ENCODE data around the gene GFOD1. TPM values are rescaled to one million over a fixed set of nuclear protein-coding genes. Genes with fewer than 3 reads are reported as not detected.
"Not testable (repeated sequence)": the region's sequence is repeated elsewhere in the genome, so short reads cannot be mapped to it uniquely, and the experiment has no call there.

Gene GFOD1
- polyA plus RNA-seq, 3 donors = 2.0 to 8.0 (median 6.5) TPM

DNA sequence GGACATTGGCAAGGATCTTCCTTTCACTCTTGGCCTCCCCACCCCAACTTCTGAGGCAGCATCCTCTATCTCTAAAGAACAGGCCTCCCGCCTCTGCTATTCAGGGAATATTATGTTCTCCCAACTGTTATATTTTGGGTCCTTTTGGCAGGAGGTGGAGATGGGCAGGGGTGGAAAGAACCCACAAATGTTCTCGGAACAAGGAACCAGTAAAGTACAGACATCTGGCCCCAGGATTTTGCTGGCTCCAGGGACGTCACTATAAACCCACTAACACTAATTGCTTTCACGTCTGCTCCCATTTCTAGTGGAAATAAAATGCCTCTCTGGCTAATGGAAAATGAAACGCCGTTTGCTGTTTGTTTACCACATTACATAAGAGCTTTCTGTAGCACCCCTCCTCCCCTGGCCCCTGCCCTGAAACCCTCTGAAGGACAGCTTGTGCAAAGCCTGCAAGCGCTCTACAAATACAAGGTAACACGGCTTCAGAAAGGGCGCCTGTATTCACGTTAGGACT is 81.4 kb downstream of the GFOD1 start:
- H3K27ac ChIP-seq (ENCODE audit: low read depth, low read length) = no peak overlapping the region
- 48 to 65% (median 53%) methylated on average over 10 of the region's 10 CpGs for WGBS, 3 donors

GRCh38 chr6:13404892-13405254 is 82.5 kb downstream of the GFOD1 start:
- no peak overlapping the region for H3K27ac ChIP-seq (ENCODE audit: low read depth, low read length)

- no peak overlapping the region for H3K27ac ChIP-seq (ENCODE audit: low read depth, low read length)
- 26 to 77% (median 36%) methylated on average over 5 of the region's 5 CpGs for WGBS, 3 donors
Measured at GRCh38 chr6:13404228-13404891, 83.0 kb downstream of the GFOD1 start.

GRCh38 chr6:13402711-13403110 is 84.7 kb downstream of the GFOD1 start:
- 88 to 92% (median 90%) methylated on average over 3 of the region's 3 CpGs for WGBS, 3 donors

GRCh38 chr6:13400772-13401171 is 86.6 kb downstream of the GFOD1 start:
- no peak overlapping the region for H3K27ac ChIP-seq (ENCODE audit: low read depth, low read length)
- 85 to 95% (median 89%) methylated on average over 3 of the region's 3 CpGs for WGBS, 3 donors

More at GRCh38 chr6:13402711-13403110, 84.7 kb downstream of the GFOD1 start:
- no peak overlapping the region for H3K27ac ChIP-seq (ENCODE audit: low read depth, low read length)

DNA sequence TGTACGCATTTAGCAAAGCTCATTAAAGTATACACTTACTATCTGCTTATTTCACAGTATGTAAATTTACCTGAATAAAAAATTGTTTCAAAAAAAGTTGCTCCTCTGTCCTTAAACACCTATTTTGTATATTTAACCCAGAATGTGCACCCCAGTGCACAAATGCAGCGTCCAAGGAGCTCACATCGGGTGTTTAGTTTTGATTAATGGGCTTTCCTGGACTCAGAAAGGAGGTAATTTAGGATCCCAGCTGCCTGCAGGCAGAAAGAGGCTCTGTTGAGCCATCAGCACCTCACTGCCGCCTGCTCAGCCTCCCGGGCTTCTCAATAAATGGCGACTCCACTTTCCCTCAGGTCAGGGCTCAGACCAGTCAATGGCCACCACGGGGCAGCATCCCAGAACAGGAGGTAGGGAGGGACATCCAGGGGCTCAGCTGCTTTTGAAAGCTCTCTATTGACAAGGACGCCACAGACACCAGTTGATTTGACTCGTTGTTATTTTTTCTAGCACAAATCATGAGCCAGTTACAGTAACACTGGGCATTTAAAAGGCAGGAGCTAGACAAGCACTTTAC is 88.9 kb downstream of the GFOD1 start:
- 73 to 86% (median 83%) methylated on average over 9 of the region's 9 CpGs for WGBS, 3 donors
- H3K27ac ChIP-seq (ENCODE audit: low read depth, low read length) = no peak overlapping the region

DNA sequence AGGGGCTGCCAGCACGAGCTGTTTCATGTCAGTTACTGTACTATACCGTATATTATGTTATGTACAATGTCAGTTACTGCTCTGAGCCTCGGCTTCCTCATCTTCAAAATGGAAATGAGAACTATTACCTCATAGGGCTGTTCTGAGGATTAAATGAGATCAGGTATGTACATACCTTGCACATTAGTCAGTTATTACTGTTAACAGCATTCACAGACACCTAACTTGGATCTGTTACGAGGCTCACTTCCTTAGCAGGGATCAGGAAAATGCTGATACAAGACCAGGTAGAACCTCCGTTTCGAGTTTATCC is 89.4 kb downstream of the GFOD1 start:
- 52 to 86% (median 55%) methylated on average over 6 of the region's 6 CpGs for WGBS, 3 donors
- H3K27ac ChIP-seq (ENCODE audit: low read depth, low read length) = no peak overlapping the region

DNA sequence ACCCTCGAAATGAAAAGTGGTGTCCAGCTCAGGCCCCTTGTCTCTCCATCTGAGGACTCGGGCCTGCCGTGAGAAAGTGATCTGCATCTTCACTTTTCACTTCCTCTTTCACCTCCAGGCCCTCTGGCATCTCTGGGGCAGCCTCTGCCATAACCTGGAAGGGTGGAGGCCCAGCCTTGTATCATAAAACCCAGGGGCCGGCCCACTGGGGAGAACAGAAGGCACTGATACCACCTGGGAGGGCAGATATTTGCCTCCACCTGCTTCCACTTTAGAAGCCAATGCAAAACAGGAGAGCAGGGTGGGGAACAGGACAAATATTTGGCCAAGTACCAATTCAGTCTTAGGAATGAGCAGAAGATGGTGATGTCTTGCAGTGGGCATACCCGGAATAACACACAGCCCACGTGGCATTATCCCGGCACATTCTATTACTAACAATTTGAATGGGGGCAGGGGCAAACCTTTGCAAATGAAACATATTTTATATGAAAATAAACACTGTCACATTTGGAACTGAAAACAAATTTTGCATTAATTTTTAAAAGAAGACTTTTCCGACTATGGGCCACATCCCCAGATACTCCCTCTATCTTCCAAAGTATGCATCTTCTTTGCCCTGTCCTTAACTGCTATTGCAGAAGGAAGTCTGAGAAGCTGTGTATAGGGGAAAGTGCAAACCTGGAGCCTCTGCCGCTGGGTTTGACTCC is 89.9 kb downstream of the GFOD1 start:
- 48 to 75% (median 51%) methylated on average over 9 of the region's 9 CpGs for WGBS, 3 donors
- no peak overlapping the region for H3K27ac ChIP-seq (ENCODE audit: low read depth, low read length)

DNA sequence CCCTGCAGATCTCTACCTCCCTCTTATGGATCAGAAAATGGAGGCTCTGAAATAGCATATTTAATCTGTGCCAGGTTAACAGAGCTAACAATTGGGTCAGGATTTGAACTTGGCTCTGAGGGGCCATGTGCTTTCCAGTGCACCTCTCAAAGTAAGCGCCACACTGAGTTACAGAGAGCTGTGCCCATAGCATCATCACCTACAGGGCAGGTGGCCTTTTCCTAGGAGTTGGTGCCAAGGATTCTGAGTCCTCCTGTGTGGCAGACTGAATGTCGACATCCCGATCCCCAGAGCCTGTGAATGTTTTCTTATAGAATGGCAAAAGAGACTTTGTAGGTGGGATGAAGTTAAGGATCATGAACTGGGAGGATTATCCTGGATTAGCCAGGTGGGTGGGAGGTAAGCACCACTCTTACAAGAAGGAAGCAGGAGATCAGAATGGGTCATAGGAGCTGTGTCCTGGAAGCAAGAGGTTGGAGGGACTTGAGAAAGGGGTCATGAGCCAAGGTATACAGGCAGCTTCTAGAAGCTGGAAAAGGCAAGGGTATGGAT is 91.1 kb downstream of the GFOD1 start:
- no peak overlapping the region for H3K27ac ChIP-seq (ENCODE audit: low read depth, low read length)
- WGBS, 3 donors = 89 to 94% (median 93%) methylated on average over 3 of the region's 3 CpGs

DNA sequence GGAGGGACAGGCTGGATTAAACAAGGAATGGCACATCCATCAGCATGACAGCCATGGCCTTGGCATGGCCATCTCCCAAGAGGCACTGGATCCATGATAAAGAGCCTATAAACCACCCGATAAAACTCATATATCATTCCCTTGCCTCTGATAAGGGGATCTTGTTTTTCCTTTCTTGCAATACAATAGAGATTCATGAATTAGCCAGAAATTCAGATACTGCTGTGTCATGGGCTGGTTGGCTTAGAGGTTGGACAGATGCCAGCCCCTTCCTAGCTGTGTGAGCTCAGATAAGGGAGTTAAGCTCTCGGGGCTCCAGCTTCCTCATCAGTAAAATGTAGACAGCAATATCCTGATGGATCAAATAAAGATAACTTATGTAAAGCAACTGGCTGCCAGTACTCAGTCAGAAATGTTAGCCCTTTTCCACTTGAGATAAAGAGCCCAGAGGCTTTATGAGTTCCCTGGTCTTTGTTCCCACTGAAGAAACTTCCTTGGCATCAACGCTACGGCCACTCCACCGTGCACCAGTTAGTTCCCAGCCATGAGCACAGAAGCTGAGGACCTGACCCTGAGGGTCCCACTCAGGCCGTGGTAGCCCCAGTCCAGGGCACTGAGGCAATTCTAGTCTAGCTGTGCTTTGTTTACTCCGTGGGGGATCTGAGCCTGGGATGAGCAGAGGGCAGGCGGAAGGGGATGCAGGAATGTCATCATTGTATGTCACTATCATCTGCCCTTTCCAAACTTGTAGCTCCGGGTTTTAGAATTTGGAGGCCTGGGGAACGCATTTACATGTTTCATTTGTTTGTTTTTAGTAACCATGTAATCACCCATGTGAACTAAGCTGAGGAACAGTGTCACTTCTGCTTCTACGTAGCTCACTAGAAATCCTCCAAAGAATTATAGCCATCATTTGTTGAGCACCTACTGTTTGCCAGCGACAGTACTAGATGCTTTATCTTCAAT is 91.8 kb downstream of the GFOD1 start:
- WGBS, 3 donors = 31 to 38% (median 36%) methylated on average over 12 of the region's 12 CpGs
- H3K27ac ChIP-seq (ENCODE audit: low read depth, low read length) = no peak overlapping the region

DNA sequence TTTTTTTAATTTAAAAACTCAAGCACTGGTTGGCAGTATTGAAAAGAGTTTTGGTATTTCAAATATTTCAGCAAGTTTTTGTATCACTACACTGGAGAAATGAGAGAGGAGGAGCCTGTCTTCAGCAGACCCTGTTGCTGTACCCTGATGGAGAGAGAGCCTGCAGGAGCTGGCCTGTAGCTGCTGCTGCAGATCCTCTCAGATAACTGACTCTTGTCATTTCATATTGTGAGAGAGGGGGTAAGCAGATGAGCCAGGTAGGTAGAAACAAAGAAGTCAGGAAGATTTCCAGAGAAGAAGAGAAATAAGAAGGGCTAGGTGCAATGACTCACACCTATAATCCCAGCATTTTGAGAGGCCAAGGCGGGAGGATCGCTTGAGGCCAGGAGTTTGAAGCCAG is 94.9 kb downstream of the GFOD1 start:
- H3K27ac ChIP-seq (ENCODE audit: low read depth, low read length) = no peak overlapping the region
- 74 to 98% (median 78%) methylated on average over 2 of the region's 2 CpGs for WGBS, 3 donors

GRCh38 chr6:13391537-13391936 is 95.9 kb downstream of the GFOD1 start:
- 93 to 96% (median 94%) methylated on average over 5 of the region's 5 CpGs for WGBS, 3 donors
- H3K27ac ChIP-seq (ENCODE audit: low read depth, low read length) = no peak overlapping the region

DNA sequence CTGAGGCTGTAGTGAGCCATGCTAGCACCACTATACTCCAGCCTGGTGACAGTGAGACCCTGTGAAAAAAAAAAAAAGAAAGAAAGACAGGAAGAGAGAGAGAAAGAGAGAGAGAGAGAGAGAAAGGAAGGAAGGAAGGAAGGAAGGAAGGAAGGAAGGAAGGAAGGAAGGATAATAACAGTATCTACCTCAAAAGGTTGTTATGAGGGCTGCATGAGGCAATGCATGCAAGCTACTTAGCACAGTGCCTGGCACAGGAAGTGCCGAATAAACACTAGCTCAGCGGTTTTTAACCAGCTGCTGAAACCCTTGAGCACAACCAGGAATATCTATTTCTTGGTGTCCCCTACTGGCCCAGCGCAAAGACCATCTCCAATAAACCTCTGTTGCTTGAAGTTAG is 96.7 kb downstream of the GFOD1 start:
- H3K27ac ChIP-seq (ENCODE audit: low read depth, low read length) = no peak overlapping the region
- WGBS, 3 donors = 60 to 74% (median 65%) methylated on average over 3 of the region's 3 CpGs

- not testable (repeated sequence) for H3K27ac ChIP-seq (ENCODE audit: low read depth, low read length)
- WGBS, 3 donors = 80 to 100% (median 100%) methylated on average over 1 of the region's 1 CpG
Measured at GRCh38 chr6:13389237-13389636, 98.2 kb downstream of the GFOD1 start.

DNA sequence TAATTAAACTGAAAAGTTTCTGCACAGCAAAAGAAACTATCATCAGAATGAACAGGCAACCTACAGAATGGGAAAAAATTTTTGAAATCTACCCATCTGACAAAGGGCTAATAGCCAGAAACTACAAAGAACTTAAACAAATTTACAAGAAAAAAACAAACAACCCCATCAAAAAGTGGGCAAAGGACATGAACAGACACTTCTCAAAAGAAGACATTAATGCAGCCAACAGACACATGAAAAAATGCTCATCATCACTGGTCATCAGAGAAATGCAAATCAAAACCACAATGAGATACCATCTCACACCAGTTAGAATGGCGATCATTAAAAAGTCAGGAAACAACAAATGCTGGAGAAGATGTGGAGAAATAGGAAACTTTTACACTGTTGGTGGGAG is 98.6 kb downstream of the GFOD1 start:
- H3K27ac ChIP-seq (ENCODE audit: low read depth, low read length) = not testable (repeated sequence)
- 100% methylated on average over 1 of the region's 1 CpG for WGBS, 3 donors

DNA sequence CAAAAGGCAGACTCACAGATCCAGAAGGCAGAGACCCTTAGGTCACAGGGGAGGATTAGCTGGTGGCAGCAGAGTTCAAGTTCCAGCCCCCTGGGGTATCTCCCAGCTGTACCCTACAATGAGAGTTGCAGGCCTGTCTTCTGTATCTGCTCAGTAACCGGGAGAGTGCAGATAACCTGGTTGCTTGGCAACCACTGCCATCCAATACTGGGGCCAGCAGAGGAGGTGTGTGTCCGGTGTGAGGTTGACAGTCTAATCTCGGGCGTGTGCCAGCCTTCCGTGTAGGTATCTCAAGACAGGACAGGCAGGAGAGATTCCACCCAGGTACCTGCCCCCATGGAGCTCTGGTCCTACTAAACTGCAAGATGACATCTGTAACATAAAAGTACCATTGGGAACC is 102.4 kb downstream of the GFOD1 start:
- 64 to 88% (median 87%) methylated on average over 5 of the region's 5 CpGs for WGBS, 3 donors
- no peak overlapping the region for H3K27ac ChIP-seq (ENCODE audit: low read depth, low read length)

GRCh38 chr6:13384506-13384905 is 102.9 kb downstream of the GFOD1 start:
- WGBS, 3 donors = 77 to 92% (median 91%) methylated on average over 9 of the region's 9 CpGs
- no peak overlapping the region for H3K27ac ChIP-seq (ENCODE audit: low read depth, low read length)

GRCh38 chr6:13383328-13384163 is 103.9 kb downstream of the GFOD1 start:
- H3K27ac ChIP-seq (ENCODE audit: low read depth, low read length) = no peak overlapping the region
- WGBS, 3 donors = 67 to 91% (median 73%) methylated on average over 9 of the region's 9 CpGs
